Loucy (cell line): ENCODE measurements around the gene NCOA1.

Experiments used
- EZH2phosphoT487 ChIP-seq: fragments of 200-600 bp; IDR thresholded peaks from 2 replicates; pipeline ENCODE4 v1.6.1; 2018; ENCODE audit warnings: antibody characterized with exemption, mild to moderate bottlenecking, moderate library complexity, borderline replicate concordance
- TF ChIP-seq, protein P1 (sequence below): fragments of 200-600 bp; sonication (generic); conservative IDR thresholded peaks from 2 replicates; pipeline ENCODE4 v1.5.1; 2014; ENCODE audit warnings: mild to moderate bottlenecking, antibody characterized with exemption, low read length

DNA sequence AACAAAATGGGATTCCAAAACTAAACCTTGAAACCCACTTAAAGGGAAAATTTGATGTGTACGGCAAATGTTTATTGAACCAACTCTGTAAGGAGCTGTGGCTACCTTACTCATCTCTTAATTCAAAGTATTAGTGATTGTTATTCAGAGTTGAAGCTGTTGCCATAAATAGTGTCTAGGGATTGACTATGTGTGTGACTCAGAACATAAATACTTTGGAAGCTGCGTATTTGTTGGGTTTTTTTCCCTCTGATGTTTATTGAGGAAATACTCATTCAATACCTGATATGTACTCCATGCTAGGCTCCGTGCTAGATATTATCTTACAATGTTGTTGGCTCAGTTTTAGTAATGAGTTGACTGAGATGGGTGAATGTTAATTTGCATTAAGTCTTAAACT, 211.7 kb downstream of the NCOA1 start:
- TF ChIP-seq, protein P1, sequence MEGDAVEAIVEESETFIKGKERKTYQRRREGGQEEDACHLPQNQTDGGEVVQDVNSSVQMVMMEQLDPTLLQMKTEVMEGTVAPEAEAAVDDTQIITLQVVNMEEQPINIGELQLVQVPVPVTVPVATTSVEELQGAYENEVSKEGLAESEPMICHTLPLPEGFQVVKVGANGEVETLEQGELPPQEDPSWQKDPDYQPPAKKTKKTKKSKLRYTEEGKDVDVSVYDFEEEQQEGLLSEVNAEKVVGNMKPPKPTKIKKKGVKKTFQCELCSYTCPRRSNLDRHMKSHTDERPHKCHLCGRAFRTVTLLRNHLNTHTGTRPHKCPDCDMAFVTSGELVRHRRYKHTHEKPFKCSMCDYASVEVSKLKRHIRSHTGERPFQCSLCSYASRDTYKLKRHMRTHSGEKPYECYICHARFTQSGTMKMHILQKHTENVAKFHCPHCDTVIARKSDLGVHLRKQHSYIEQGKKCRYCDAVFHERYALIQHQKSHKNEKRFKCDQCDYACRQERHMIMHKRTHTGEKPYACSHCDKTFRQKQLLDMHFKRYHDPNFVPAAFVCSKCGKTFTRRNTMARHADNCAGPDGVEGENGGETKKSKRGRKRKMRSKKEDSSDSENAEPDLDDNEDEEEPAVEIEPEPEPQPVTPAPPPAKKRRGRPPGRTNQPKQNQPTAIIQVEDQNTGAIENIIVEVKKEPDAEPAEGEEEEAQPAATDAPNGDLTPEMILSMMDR, result no peak
- no peak for TF ChIP-seq EZH2phosphoT487
